HG03280 (cell line): ENCODE measurements around the gene CCDC9B.

Experiments
- ATAC-seq: cut with Tn5 transposase; IDR thresholded peaks from one replicate; pipeline ENCODE4 v1.9.1; 2021; ENCODE audit warnings: mild to moderate bottlenecking, moderate library complexity; ENCODE audit not compliant: unreplicated experiment

Gene CCDC9B

DNA sequence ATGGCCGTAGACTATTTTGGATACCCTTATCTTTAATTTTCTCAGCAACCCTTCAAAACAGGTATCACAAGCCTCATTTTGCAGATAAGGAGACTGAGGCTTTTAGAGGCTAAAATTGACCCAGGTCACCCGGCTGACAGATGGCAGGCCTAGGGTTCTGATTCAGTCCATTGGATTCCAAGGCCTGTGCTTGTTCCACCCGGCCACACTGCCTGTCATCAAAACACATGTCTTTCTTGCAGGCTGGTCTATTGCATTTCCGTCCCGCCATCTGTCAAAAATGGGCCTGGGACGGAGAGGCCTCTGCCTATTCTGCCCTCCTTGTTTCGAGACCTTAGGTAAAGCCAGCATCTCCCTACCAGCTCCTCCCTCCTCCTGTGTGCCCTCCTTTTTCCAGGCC is 9.1 kb downstream of the CCDC9B start:
- no peak for ATAC-seq

DNA sequence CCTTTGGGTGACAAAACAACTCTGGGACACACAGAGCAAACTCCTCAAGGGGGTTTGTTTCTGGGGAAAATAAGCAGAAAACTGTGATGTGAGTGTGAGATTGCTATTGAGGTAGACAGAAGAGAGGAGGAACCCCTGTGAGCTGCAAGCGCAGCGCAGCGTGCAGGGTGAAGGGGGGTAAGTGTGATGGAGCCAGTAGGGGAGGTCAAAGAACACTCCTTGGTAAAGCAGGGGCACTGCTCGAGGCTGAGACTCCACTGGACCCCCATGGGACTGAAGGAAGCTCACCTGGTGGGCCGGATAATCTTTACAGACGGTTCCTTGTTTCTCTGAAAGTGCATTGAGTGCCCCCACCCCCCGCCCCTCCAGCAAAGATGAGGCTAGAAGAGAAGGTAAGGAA is 9.7 kb downstream of the CCDC9B start:
- ATAC-seq = no peak

DNA sequence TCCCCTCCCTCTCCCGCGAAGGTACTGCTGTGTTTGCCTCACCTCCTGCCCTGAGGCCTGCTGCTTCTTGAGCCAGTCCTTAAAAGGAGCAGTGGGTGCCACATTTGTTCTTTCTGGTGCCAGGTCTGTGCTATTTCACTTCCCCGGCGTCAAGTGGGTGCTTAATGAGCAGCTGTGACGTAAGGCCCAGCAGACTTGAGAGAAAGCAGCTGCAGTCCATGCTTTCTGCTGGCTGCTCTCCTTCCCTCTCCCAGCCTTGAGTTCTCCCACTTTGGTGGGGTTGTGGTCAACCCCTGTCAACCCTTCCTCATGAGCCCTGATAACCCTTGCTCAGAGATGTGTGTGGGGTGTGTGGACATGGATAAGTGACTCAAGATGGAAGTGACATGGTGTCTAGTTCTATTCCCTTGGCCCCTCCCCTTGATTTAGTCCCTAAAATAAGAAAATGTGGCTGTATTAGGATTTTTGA is 10.3 kb downstream of the CCDC9B start:
- ATAC-seq = no peak

DNA sequence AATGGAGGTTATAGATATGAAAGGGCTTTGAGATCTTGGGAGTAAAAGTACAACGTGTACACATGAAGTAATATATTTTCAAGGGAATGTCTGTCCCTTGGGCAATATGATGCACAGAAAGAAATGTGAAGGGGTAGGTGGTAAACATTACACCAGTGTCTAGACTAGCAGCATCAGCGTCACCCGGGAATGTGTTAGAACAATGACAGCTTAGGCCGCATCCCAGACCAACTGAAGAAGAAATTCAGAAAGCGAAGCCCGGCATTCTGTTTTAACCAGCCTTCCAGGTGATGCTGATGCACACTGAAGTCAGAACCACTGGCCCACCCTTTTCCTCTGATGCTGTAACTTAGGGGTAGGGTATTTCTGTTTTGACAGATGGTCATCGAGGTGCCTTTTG is 10.9 kb downstream of the CCDC9B start:
- no peak for ATAC-seq

DNA sequence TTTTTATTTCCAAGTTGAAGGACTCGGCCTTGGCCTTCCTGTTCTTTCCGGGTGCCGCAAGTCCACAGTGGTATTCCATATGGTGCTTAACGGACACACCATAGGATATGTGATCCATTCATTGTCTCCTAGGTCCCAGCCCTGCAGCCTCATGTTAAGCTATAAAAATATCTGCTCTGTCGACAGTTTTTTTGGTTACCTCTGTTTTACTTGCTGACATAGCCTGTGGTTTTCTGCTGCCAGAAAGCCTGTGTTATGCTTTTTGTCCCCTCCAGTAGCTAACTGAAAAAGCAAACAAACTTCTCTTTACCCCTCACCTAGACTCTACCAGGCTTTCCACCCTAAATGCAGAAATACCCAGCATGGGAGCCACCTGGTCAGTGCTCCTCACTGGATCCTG is 12.0 kb downstream of the CCDC9B start:
- no peak for ATAC-seq

DNA sequence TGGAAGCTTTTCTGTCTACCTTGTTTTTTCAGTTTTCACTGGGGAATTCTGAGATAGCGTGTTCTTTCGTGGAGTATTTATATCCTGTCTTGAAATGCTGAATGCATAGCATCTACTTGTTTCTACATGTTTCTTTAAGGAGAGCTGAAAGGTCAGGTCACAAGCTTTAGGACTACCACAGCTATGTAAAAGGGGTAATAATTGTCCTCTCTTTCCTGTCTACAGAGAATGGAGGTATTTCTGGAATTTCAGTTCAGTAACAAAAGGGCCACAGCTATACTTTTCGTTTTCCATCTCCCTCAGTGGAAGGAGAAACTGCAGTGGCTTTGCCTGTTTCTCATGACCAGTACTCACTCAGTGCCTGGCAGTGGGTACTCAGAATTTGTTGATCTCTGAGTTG is 12.6 kb downstream of the CCDC9B start:
- no peak for ATAC-seq

DNA sequence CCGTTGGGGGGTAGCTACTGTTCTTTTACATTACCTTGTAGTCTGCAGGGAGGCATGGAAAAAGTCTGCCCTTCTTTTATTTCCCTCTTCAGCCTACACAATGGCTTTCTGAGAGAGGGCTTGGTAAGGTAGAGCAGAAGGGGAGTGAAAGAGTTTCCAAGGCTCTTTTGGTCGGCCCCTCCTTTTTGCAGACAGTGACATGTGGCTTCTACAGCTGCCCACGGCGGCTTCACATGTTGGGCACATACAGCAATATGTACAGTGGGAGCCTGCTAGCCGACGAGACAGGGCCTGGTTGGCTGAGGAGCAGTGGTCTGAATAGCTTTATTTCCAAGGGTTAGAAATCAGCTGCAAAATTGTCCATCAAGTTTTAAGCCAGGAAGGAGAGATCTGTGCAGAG is 13.3 kb downstream of the CCDC9B start:
- no peak for ATAC-seq

DNA sequence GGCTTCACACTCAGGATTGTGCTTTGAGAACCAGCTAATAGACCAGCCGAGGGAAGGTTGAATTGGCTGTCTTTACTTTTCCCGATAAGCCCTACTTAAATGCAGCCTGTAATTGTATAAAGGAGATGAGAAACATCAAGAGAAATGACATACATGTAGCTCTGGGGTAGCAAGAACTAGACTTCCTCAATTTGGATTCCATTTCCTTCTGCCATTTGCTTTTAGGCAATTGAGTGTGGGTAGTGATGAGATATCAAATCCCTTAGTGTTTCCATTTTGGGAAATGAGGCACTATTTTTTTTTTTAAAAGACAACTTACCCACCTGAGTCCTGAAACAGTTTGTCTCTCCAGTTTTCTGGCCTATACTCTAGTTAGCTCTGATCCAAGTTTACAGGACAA is 15.0 kb downstream of the CCDC9B start:
- ATAC-seq = no peak

DNA sequence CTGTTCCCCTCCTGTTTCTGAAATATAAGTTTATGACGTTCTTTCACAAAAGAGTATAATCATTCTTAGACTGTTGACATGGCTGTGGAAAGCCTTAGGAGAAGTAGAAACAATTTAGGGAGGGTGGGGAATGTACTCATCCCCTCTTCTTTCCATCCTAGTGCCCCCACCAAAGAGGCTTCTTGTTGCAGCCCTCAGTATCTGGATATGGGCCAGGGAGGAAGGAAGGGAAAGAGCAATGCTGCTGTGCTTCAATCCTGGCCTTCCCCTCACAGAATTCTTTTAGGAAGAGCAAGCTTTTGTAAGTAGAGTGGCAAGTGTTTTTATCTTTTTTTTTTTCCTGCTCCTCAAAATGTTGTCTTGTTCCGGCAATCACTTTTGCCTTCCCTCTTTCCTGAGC is 15.6 kb downstream of the CCDC9B start:
- ATAC-seq = no peak

DNA sequence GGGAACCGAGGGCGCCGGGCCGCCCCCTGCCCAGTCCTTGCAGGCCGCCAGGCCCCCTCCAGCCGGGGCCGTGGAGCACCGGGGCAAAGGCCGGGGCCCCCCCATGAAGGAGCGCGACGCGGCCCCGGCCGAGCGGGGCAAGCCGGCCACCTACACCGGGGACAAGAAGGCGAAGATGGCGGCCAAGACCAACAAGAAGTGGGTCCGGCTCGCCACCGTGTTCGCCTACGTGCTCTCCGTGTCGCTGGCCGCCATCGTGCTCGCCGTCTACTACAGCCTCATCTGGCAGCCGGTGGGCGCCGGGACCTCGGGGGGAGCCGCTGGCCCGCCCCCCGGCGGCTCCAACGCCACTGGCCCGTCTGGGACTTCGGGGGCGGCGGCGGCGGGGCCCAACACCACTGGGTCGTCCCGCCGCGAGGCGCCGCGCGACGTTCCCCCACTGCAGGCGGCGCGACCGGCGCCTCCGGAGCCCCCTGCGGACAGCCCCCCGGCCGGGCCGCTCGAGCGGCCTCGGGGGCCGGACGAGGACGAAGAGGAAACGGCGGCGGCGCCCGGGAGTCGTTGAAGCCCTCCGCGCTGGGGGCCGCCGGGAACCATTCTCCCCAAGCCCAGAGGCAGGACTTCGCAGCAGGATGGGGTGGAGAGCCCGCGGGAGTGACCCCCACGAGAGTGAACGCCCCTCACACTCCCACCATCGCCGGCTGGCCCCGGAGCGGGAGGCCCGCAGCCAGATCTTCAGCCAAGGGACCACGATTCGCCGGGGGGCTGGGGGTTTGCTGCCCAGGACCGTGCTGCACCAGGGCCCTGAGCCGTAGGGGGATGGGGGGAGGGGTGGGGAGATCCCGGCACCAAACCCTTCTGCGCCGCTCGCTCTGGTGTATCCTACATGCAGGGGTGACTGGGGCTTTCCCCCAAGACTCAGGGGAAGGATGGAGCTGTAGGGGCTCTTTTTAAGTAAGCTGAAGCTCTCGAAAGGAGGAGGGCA is 16.5 kb downstream of the CCDC9B start:
- ATAC-seq = no peak

DNA sequence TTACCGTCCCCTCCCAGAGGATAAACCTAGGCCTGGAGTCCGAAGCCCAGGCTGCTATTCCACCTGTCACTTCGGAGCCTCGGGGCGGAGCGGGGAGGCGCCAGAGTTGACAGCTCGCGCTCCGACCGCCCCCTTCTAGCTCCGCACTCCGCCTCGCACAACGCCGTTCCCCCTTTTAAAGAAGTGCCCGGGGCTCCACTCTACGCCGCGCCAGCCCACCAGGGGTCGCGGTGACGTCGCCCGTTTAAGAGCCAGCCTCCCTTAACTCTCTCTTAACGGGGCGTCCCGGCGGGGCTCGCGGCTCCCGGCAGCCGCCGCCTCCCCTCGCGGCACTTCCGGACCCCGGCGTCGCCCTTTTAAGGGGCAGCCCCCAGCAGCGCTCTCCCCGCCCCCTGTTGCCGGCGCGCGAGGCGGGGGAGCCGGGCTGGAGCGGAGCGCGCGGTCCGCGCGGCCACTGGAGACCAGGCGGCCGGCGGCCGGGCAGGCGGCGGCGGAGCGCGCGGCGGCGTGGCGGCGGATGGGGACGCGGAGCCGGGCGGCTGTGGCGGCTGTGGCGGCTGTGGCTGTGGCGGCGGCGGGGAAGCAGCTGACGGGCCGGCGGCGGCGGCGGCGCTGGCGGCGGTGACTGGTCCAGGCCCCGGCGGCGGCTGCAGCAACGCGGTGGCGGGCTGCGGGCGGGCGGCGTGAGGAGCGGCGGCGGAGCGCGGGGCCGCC is 17.3 kb downstream of the CCDC9B start, which contains the start of gene INAFM2:
Gene INAFM2, plus strand, starts transcription at position 454 of the 714 bp plus-strand sequence. CDS start 364 bp downstream, outside the sequence.
- ATAC-seq = peak; percentile 82

DNA sequence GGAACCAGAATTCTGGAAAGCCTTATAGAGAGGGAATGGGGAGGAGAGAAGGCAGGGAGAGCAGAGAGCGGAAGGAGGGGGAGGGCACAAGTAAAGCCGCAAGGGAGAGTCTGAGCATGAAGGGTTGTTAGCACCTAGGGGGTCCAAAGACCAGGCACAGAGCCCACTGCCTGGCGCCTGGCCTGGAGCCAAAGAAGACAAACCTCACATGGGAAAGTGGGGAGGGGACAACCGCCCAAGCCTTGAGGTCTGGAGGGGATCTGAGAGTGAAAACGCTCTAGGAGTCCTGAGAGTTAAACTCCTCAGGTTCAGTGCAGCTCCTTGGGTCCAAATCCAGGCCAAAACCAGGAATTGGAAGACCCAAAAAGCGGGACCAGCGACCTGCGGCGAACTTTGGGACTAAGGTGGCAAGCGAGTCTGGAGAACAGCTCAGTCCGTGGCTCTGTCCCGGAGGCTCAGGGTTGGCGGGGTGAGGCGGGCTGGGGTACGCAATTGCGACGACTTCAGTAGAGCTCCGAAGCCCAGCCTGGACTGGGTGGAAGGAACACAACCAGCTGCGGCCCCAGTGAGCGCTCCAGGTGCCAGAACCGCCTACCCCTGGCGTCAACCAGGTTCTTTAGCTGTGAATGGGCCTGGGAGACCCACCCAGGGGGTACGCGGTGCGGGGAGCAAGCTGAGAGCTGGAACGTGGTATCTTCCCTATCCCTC is 18.1 kb downstream of the CCDC9B start:
- ATAC-seq = peak; percentile 2

DNA sequence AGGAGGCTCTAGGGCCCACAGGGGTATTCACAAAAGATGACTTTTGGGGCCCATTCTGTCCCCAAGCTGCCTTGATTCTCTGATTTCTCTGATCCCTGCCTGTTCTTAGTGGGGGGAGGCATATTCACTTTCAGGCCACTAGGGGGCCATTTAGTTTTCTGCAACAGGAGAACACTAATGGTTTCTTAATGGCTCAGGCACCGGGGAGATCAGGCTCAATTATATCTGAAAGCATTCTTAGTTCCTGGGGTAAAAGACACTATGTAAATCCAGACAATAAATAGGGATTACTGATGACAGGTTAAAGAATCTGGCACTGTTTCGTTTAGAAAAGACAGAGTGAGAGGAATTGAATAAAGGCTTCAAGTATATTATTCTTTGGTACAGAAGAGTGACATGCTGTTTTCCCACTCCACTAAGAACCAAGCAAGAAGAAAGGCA is 19.8 kb downstream of the CCDC9B start:
- ATAC-seq = peak; percentile 27

DNA sequence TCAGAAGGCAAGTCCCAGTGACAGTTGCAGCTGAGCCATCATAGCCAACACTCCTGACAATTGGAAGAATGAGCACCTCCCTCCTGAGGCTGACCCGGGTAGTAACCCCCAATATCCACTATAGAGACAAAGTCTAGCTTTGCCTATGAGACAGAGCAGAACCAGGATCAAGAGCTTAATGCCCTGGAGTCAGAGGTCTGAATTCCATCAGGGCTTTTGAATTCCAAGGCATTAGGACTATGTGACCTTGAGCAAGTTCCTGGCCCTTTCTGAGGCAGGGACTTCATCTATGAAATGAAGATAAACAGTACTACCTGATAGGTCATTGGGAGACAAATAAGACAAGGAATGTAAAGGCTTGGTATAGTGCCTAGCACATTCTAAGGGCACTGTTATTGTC is 20.3 kb downstream of the CCDC9B start:
- ATAC-seq = no peak

DNA sequence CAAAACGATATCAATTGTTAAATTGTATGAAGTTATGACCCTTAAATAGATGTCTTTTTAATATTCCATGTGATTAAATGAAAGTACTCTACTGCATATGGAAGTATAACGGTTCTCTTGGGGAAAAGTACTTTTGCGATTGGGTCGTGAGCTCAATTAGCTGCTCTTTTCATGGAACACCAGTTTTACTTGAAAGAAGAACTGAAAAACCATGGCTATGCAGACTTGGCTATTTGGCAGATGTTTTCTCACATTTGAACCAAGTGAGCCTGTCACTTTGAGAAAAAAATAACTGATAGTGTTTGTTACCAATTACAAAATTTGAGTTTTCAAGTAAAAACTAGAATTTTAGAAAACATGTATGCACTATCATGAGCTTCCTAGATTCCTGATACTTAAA is 23.2 kb downstream of the CCDC9B start:
- ATAC-seq = no peak

DNA sequence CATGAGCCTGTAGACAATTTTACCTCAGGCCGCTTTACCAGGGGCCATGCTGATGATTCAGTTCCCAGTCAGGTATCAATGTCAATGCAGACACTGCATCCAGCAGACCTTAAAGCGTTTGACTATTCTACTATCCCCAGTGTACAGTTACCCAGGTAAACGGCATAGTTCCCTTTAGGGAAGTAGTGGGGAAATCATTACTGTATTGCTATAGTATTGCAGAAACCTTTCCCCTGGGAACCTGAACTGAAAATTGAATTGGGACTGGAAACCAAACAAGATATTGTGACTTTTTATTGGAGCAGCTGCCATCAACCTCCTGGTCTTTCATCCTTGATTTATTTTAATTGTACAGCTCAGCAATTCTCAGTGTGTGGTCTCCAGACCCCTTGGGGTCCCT is 23.8 kb downstream of the CCDC9B start:
- no peak for ATAC-seq

DNA sequence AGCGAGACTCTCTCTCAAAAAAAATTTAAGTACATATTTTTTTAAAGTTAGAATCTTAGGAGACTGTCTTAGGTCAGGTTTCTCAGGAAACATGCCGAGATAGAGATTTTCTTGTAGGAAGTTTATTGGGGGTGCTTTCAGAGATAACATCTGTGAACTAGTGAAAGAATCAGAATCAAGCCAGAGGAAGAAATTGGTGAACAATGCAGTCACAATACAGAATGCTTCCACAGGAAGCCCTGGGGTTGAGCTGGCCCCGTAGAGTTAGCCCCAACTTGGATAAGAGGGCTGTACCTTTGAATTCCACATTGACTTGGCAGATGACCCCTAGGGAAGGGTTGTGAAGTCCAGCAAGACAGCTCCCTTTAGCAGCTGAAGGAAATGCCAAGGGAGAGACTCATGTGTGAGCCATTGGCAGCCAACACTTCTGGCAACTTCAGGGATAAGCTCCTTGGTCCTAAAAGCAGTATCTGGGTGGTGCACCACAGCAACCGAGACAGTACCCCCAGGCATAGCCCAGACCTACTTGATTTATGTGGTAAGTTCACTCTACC is 25.9 kb downstream of the CCDC9B start:
- ATAC-seq = no peak

DNA sequence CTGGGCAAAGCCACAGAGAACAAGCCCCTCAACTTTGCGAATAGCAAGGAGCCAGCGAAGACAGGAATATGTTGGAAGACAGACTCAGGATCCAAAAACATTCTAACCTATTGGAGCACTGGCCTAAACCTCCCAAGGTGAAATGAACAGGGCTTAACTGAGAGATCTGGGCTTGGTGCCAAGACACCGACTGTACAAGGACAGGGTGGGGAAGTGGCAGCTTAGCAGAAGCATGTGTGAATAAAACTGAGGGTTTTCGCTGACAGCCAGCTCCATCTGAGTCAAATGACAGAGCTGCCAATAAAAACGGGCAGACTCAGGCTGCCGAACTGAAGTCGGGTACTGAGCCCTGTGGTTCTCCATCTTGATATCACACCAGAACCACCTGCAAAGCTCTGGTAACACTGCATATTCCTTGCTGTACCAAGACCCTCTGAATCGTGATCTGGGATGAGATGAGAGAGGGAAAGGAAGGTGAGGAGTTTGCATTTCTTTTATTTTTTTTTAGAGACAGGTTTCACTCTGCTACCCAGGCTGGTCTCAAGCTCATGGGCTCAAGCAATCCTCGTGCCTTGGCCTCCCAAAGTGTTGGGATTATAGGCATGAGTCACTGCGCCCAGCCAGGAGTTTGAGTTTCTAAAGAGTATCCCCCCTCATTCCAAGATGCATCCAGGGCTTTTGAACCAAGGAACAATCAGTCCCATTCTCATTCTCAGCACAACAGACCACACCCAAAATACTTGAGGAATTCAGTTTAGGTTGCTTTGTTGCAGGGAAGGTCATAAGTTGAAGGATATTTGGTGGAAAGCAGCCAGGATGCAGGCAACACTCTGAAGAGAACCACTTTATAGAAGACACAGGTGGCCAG is 27.0 kb downstream of the CCDC9B start:
- no peak for ATAC-seq

DNA sequence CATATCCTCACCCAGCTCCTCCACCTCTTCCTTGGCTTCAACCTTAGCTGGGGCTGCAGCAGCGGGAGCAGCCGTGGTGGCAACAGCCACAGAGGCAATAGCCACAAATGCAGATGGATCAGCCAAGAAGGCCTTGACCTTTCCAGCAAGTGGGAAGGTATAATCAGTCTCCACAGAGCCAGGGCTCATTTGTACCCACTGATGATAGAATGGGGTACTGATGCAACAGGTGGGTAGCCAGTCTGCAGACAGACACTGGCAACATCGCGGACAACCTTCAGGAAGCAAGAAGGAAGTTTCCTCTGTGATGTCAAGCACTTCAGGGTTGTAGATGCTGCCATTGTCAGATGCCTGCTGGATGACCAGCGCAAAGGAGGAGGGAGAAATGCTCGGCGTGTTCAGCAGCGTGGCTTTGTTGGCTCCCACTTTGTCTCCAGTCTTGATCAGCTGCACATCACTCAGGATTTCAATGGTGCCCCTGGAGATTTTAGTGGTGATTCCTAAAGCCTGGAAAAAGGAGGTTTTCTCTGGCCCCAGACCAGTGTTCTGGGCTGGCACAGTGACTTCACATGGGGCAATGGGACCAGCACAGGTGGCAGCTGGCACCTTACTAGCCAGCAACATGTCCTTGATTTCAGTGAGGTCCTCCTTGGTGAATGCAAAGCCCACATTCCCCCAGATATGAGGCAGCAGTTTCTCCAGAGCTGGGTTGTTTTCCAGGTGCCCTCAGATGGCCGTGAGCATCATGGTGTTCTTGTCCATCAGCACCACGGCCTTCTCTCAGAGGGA is 28.2 kb downstream of the CCDC9B start:
- ATAC-seq = no peak
